ENCODE data around the gene CCDC97.

GRCh38 chr19:41332468-41332867 is 22.5 kb downstream of the CCDC97 start:
- TF ChIP-seq CTCF (IDR thresholded peaks at IDR 0.05) (no peak), POLR2A (IDR thresholded peaks at IDR 0.05) (no peak), EP300 (IDR thresholded peaks at IDR 0.05; ENCODE audit: low read depth) (no peak), POLR2AphosphoS5 (IDR thresholded peaks at IDR 0.05) (no peak)
